SK-N-SH (cell line): Measurements from ENCODE around the gene AIPL1.

Source experiments
- RCOR1 ChIP-seq: fragments of 150-350 bp; IDR thresholded peaks from 2 replicates; pipeline ENCODE4 v1.6.1; 2017; ENCODE audit warnings: antibody characterized with exemption, low read length
- SIN3A ChIP-seq: IDR thresholded peaks from 2 replicates; pipeline ENCODE4 v1.6.1; 2012; ENCODE audit warnings: low read depth, mild to moderate bottlenecking, low read length, moderate library complexity, borderline replicate concordance
- YY1 ChIP-seq: IDR thresholded peaks from 2 replicates; pipeline ENCODE4 v1.4.0; 2012; ENCODE audit warnings: low read depth, mild to moderate bottlenecking

GRCh38 chr17:6408735-6409134 lies 26.2 kb downstream of the AIPL1 start:
- TF ChIP-seq SIN3A (no peak), YY1 (no peak), RCOR1 (no peak)
